Activated T-cell treated with anti-CD3 and anti-CD28 coated beads for 4 hours (primary cell): ENCODE measurements around the gene NELL1.

Experiments used
- DNase-seq: peaks from one replicate; pipeline ENCODE4 v3.0.0-alpha.2; 2020

The NELL1 gene

DNA sequence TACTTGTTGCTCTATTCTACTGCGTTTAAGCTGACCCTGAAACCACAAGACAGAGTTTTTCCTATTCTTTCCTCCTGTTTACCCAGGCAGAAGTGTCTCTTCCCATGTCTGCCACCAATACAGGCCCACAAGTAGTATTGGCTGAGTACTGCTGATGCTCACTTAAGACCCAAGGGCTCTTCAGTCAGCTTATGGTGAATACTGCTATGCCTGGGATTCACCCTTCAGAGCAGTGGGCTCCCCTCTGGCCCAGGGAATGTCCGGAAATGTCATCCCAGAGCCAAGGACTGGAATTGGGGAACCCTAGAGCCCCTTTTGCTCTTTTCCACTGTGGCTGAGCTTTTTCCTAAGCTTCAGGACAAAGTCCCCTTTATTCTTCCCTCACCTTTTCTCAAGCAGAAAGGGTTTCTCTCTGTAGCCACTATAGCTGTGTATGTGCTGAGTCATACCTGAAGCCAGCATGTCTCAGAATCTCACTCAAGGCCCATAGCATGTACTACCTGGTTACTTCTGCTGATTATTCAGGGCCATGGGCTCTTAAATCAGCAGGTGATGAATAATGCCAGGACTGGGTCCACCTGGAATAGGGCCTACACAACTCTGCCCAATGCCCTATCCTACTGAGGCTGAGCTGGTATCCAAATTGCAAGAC is 777.7 kb downstream of the NELL1 start:
- DNase-seq: no peak

DNA sequence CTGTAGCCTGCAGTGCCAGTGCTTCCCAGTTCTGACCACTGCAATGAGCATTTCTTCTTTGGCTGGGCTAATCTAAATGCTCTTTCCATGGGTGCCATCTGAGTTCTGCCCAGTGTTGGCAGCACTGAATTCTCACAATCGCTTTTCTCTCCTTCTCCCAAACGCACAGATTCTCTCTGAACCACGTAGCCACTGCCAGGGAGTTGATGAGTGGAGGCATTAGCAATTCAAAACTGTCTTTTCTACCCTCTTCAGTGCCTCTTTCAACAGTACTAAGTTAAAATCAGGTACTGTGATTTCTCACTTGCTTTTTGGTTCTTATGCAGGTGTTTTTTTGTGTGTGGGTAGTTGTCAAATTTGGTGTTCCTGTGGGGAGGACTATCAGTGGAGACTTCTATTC is 778.5 kb downstream of the NELL1 start:
- no peak for DNase-seq

DNA sequence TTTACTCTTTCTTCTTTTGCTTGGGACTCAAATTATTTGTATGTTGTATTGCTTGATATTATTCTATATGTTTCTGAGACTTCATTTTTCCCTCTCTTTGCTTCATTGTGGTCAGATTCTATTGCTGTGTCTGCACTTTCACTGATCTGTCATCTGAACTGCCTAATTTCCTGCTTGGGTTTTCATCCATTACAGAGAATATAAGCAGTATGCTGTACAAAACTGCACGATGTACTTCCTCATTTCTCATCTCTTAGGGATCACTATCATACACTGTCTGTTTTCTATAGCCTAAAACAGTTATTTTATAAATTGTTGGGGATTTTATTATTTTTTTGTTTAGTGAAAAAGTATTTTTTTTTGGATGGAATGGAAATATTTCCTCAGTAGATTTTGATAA is 786.8 kb downstream of the NELL1 start:
- no peak for DNase-seq

DNA sequence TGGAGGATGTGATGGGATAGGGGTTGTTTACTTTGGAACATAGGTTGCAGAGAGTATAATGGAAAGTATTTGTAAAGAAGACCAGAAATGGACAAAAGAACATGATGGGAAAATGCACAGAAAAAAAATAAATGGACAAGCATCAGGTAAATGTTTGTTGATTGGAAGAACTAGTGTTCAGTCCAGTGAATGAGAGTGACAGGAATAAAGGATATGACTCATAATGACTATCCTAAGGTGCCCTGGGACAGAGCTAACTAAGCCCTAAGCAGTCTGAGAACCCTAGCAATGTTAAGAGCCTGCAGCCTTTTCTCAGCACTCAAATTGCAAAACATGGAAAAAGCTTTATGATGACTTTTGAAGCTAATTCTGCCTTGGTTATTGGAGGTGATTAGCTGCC is 790.7 kb downstream of the NELL1 start:
- DNase-seq: no peak

DNA sequence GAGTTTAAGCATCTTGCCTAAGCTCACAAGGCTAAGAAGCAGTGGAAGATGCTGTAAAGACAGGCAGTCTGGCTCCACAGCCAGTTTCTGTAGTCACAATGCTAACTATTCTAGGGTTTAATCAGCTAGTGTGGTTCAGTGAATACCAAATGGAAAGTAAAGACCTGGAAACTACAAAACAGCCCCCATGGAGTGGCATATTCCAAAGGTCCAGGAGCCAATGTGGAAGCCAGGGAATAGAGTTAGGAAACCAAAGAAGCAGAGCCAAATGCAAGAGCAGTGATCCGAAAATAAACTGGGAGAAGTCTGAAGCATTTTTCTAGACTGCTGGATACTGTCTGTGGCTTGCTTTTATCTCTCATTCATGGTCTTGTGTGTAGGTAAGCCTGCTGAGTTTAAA is 792.3 kb downstream of the NELL1 start:
- DNase-seq: no peak

DNA sequence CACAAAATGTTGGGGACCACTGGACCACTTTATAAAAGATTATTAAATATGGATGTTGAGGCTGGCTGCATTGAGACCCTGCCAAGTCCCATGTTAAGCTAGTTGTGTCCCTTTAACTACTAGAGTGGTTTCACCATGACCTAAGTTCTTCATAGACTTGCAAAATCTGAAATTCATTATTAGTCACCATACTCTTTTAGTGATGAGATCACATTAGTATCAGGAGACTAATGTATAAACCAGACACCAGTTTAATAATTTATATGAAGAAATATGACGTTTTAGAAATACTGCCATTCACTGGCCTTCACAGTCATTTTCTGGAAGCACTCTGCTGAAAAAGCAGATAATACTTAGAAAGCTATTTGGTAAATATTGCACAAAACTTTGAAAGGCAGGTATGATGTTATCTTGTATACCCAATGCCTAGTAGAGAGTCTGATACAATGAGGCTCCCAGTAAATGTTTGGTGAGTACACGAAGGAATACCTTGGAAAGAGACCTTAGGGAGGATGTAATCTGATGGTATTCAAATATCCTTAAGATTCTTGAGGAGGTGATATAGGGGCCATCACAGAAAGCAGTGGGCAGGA is 795.3 kb downstream of the NELL1 start:
- no peak for DNase-seq

DNA sequence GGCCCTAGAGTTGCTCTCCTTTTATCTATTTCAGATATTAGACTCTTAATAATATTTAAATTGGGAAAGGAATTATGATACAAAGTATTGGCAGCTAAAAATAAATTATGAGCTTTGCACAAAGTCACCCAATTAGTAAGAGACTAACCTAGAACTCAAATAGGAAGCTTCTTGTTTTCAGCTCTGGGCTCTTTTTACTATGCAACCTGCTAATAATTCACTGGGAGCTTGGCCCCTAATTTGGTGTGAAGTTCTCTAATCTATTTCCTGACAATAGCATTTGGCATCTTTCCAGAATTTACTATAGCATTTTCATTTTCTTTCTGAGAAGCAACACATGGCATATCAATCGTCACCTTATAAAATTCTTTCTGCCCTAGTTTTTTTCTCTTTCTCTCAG is 795.8 kb downstream of the NELL1 start:
- no peak for DNase-seq

DNA sequence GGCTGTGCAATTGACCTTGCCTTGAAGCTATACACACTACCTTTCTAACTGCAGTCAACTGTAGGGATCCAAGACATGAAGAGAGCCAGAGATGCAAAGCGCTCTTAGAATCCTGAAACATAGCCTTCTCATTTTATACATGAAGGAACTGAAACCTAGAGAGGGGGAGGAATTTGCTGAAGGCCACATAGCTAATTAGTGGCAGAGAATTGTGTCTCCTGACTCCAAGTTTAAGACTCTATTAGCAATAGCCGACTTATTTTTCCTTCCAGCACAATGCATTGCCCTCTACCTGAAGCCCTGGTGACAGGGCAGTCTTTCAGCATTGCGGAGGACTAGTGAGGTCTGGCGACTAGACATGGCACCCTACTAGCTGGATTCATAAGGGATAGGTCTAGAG is 796.5 kb downstream of the NELL1 start:
- no peak for DNase-seq

DNA sequence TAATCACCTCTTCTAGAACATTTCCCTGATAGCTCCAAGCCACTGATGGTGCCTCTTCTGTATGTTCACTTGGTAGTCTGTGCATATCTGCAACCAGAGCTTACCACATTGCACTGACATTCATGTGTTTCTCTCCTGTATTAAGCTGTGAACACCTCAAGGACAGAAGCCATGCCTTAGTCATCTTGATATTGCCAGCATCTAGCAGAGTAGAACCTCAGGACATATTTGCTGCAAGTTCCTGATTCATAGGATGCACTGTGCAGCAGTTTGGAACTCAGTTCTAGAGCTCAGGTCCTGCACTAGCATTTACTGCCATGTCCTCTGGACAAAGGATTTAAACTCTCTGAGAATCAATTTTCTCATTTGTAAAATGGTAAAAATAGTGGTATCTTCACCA is 801.1 kb downstream of the NELL1 start:
- DNase-seq: no peak

DNA sequence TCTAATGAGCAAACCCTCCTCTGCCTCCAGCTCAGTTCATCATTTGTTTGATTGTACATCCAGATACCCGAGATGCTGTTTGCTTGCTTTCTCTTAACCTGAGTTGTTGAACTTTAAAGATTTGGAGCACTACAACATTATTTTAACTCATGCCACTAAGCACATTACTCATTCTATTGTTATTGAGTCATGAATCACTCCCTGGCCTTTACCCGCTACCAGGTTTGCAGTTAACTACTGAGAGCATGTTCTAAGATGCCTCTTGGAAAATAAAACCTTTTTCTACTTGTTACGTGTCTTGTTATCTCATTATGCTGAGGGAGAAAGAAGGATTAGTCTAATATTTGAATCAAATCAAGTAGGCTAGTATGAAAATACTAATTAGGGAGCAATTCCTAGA is 802.9 kb downstream of the NELL1 start:
- no peak for DNase-seq

DNA sequence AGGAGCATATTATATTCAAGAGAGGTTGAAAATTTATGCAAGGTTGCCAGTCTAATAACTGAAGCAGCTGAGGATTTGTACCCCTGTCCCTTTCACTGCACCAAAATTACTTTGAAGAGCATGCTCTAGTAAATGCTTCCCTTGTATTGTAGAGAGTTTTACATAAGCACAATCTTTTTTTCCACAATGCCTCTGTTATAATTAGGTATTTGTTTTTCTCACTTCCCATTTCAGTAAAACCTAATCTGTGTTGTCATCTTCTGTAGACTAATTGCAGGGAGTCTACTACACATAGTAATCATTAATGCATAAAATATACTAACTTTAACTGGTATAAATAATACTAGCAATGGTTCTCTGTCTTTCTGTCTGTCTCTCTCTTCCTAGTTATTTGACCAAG is 805.1 kb downstream of the NELL1 start:
- DNase-seq: no peak

DNA sequence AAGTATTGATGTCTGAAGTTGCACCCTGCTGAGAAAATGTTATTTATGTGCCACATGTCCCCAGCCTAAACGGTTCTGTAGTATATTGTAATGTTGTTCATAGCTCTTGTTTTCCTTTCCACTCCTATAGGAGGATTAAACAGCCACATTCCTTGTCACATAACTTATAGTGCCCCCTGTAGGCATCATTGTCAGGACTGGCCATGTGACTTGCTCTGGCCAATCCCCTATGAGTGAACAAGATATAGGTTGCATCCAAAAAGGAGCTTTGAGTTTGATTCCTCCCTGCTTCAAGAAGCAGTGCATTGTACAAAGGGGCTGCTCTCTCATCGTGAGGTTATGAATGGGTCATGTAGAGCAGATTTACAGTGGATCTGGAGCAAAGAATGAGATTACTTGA is 805.9 kb downstream of the NELL1 start:
- no peak for DNase-seq

DNA sequence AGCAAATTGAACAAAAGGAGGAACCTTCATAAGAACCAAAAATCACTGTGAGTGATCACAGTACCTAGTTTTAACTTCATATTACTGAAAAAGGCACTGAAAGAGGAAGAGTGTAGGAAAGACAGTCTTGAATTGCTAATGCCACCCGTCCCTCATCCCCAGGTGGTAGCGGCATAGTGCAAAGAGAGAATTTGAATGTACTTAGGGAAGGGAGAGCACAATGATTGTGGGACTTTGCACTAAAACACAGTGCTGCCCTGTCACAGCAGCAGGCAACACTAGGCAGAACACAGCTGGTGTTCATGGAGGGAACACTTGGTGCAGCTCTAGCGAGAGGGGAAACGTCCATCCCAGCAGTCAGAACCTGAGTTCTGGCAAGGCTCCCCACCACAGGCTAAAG is 807.2 kb downstream of the NELL1 start:
- DNase-seq: no peak

DNA sequence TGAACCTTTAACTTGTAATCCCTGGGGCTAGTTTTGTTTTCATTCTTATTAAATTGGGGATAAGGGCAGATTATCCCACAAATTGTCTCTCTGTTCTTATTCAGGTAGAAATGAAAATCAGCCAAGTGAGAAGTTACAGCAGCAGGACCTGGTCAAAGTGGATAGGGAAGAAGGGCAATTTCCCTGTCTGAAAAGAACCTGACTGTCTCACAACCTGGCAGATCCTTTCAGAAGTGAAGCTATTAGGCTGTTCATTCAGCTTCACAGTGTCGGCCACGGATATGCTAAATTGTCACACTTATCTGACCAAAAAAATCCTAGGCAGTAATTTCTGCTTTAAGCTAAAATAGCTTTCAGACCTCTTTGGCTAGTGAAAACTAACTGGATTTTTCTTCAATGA is 810.9 kb downstream of the NELL1 start:
- DNase-seq: no peak

DNA sequence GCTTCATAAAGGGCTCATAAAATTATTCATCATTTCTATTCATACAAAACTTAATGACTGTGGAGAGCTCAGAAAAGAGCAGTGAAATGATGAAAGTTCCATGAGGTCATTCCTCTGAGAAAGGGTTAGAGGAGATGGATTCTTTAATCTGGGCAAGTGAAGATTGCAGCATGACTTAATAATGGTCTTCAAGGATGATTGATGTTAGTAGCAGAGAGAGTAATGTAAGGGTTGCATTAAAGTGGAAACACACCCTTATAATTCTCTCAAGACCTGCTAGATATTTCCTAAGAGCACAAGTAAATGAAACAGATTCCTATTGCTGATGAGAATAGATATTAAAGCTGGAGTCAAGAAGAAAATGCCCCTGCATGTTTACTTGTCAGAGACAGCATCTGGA is 811.9 kb downstream of the NELL1 start:
- DNase-seq: no peak

DNA sequence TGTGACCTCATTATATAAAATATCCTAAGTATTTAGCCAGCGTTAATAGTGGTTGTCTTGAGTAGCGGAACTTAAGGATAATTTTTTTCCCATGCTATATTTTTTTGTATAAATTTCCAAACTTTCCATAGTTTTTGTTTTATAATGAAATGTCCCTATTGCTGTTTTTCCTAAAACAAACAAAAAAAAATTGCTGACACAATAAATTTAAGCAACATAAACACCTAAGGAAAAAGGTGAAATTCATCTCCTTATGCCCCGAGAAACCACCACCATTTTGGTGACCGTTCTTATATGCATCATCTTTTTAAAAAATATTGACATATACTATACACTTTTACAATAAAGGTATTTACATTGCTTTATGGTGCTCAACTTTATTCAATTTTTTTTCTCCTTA is 814.7 kb downstream of the NELL1 start:
- DNase-seq: no peak

DNA sequence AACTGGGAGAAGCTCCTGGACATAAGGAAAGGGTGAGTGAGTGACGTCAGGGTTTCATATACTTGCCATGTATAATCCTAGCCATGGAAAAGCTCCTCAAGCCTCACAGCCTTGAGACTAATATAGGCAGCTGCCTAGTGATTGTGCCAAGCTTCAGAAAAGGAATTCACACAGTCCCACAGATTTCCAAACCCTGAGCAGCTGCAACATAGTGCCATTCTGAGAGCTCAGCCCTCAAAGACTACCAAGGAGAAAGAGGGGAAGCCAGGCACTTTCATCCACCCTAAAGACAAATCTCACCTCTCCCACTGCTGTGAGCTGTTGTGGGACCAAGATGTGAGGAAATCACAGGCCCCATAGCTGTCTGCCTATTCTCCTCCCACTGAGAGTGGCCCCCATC is 815.6 kb downstream of the NELL1 start:
- DNase-seq: no peak

DNA sequence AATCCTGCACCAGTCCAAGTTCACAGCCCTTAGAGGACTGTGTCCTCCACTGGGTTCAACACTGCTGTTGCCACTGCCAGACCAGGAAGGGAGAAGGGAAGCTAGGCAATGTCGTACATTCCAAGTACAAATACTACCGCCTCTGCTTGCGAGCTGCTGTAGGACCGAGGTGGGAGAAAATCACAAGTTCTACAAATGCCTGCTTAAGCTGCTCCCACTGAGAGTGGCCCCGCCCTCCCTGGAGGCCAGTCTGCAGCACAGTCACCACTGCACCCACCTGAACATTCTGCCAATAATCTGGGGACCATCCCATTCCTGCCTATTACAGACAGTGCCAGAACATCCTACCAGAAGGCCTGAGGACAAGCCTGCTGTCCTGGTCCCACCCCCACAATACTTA is 816.0 kb downstream of the NELL1 start:
- no peak for DNase-seq

DNA sequence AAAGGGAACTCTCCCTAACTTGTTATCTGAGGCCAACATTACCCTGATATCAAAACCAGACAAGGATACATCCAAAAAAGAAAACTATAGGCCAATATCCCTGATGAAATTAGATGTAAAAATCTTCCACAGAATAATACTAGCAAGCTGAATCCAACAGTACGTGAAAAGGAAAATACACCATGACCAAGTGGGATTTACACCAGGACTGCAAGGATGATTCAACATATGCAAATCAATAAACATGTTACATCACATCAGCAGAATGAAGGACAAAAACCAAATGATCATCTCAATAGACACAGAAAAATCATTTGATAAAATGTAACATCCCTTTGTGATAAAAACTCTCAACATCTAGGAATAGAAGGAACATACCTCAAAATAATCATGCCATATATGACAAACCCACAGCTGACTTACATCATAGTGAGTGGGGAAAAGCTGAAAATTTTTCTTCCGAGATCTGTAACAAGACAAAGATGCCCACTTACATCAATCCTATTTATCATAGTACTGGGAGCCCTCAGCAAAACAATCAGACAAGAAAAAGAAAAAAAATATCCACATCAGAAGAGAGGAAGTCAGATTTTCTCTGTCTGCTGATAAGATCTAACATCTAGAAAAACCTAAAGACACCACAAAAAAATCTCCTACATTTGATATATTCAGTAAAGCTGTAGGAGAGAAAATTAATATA is 820.2 kb downstream of the NELL1 start:
- DNase-seq: no peak

DNA sequence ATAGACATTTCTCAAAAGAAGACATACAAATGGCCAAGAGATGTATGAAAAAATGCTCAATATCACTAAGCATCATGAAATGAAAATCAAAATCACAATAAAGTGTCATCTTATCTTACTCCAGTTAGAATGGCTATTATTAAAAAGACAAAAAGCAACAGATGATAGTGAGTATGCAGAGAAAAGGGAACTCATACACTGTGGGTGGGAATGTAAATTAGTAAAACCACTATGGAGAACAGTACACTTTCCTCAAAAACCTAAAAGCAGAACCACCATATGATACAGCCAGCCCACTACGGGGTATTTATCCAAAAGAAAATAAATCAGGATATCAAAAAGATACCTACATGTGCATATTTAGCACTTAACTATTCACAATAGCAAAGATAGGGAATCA is 823.5 kb downstream of the NELL1 start:
- no peak for DNase-seq

DNA sequence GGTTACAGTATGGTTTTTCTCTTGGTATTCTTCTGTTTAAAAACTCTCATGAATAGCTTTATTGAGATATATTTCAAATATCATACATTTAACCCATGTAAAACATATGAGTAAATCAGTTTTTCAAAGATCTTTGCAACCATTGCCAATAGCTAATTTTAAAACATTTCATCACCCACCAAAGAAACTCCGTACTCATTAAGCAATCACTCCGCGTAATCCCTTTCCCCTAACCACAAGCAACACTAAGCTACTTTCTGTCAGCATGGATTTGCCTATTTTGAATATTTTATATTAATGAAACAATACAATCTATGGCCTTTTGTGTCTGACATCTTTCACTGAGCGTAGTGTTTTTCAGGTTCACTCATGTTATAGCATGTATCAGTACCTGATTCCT is 825.6 kb downstream of the NELL1 start:
- no peak for DNase-seq

DNA sequence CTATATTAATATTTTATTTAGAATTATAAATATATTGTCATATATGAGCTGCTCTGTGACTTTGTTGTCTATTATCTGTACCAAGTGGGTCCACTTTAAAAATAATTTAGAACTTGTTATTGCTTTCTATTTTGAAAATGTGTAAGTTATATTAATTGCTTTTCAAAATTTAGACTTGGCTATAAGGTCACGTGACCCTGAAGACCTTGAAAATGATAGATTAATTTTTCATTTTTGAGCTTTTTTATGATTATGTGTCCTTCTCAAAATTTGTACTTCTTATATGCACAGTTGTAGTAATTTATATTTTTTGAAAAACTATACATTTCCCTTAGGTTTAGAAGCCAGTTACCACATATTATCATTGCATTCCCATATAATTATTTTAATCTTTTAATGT is 826.5 kb downstream of the NELL1 start:
- DNase-seq: no peak

DNA sequence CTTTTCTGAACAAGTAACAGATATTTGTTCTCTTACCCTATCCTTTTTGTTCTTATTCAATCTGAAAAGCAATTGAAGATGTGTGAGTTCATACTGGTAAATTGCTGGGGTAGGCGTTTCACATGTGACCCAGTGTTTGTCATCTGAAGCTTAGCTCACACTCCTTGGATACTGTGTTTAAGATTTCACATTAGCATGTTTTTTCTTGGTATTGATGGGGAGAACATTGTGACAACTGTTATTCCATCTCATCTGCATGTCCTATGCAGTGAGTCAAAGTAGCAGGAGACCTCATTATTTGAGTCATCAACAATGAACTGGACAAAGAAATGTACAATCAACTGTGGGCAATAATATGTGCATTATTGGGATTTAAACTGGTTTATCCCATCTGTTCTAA is 831.9 kb downstream of the NELL1 start:
- no peak for DNase-seq

DNA sequence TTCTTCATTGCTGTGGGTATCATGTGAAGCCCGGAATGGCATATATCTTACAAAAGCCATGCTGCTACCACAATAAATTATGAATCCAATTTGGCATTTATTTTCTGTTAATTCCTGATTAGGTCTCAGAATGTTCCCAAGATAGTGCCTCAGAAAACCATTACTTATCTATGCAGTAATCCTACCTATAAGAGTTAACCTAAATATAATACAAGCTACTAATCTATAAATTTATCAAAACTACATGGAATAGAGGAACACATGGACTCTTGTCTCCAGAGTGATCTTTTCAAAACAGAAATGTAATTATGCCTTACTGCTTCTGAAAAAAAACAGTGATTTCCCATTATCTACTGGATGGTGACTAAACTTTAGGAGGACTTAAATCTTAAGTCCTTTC is 835.7 kb downstream of the NELL1 start:
- no peak for DNase-seq
